ENCODE data around the gene NPBWR2.
"Not testable (repeated sequence)": the region's sequence is repeated elsewhere in the genome, so short reads cannot be mapped to it uniquely, and the experiment has no call there.

NPBWR2 gene

GRCh38 chr20:64103871-64104666, 3.3 kb downstream of the NPBWR2 start:
- DNase-seq = no peak

DNA sequence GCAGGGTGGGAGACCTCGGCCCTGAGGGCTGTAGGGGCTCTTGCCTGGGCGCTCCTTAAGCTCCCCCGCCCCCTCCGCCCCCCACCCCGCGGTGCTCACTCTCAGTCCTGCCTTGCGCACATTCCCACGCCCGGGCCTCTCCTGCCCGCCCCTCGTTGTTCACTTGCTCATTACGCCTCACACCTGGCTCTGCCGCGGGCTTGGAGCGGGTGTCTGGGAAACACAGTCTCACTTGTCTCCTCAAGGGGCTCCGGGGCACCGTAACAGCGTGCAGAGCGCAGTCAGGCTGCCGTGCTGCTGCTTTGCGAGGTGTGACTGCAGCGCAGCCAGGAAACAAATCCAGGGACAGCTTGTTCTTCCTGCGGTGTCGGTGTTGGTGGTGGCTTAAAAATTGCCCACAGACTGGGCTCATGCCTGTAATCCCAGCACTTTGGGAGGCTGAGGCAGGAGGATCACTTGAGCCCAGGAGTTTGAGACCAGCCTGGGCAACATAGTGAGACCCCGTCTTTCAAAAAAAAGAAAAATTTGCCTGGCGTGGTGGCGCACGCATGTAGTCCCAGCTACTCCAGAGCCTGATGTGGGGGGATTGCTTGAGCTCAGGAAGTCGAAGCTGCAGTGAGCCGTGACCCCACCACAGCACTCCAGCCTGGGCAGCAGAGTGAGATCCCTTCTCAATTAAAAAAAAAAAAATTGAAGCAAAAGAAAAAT, 4.6 kb downstream of the NPBWR2 start:
- no peak for DNase-seq

DNA sequence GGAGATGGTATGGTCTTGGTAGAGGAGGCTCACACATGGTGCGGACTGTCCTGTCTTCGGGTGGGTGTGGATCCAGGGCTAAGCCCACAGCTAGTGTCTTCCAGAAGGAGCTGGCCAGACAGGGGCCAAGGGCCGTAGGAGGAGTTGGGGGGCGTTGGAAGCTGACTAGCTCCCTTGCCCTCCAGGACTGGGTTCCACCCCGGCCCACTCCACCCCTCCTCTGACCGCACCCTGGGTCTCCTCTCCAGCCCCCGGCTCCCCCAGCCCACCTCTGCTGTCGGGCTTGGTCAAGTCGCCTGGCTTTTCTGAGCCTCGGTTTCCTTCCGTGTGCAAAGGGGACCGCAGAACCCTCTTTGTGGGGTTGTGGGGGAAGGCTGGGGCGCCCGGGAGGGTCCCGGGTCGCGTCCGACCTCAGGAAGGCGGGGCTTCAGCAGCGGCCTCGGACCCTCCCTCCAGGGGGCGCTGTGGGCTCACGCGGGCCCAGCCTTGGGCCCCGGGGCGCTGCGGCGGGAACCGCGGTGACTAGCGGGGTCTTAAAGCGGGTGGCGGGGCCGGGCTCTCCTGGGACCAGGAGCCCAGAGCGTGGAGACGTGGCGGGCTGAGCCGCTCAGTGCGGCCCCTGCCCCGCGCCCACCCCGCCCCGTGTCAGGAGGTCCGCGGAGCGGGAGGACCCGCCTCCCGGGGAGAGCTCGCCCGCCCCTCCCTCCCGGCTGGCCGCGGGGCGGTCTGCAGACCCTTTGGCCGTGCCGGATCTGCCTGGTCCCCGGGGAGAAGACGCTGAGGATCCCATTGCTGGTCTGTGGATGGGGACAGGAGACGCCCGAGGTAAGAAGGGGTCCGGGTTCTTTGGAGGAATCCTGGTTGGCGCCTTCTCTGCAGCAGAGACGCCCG, 5.4 kb downstream of the NPBWR2 start:
- peak; percentile 57 for DNase-seq

DNA sequence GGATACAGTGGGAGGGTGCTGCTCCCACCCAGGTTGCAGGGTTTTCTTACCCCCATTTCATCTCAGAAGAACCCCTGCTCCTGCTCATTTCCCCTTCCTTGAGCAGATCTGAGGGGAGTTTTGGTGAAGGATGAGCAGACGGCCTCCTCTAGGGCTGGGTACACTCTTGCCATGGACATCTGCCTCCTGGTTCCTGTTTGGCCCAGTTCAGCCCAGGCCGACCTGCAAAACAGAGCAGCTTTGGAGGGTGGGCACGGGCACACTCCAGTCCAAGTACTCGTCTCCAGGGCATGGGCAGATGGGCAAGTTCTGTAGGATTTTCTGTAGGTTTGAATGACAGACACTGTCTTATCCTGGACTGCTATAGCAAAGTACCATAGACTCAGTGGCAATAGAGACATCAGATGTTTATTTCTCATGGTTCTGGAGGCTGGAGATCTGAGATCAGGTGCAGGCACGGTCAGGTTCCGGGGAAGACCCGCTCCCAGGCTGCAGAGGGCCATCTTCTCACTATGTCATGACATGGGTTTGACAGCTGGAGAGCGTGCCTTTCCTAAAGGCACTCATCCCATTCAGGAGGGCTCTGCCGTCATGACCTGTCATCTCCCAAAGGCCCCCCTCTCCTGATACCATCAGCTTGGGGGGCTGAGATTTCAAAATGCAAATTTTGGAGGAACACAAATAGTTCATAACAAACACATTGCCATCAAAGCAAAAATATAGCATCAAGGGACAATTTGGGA, 6.2 kb downstream of the NPBWR2 start:
- DNase-seq = no peak

DNA sequence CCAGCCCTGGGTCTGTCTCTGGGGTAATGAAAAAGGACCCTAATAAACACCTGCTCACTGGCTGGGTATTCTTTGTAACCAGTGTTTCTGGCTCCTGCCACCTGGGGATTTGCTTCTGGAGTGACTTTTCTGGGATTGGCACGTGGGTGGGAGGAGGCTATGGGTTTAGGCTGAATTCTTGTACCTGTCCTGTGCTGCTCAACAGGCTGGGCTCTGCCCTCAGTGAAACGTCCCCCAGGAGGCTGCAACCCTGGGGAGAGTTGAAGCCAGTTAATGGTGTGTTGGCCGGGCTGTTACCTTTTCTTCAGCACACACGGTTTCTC, 6.8 kb downstream of the NPBWR2 start:
- peak; percentile 1 for DNase-seq

- peak; percentile 1 for DNase-seq
These were observed 7.3 kb downstream of the NPBWR2 start for GRCh38 chr20:64099880-64100565.

DNA sequence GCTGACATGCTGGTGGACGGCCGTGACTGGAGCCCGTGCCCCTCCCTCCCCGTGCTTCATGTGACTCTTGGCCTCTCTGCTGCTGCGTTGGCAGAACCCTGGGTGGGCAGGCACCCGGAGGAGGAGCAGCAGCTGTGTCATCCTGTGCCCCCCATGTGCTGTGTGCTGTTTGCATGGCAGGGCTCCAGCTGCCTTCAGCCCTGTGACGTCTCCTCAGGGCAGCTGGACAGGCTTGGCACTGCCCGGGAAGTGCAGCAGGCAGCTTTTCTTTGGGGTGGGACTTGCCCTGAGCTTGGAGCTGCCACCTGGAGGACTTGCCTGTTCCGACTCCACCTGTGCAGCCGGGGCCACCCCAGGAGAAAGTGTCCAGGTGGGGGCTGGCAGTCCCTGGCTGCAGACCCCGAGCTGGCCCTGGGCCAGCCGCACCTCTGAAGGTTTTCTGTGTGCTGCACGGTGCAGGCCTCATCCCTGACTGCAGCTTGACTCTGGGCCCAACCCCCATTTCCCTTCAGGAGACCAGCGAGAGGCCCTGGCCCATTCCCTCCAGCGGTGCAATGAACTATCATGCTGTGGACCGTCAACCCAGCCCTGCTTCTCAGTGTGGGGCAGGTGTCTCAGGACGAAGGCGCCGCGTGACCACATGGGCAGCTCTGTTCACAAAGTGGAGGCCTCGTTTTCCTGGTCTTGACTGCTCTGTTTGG, 8.1 kb downstream of the NPBWR2 start:
- DNase-seq = peak; percentile 8

- peak; percentile 2 for DNase-seq
These were observed 8.8 kb downstream of the NPBWR2 start for GRCh38 chr20:64098471-64099013.

GRCh38 chr20:64096535-64096934, 10.8 kb downstream of the NPBWR2 start:
- no peak for DNase-seq

DNA sequence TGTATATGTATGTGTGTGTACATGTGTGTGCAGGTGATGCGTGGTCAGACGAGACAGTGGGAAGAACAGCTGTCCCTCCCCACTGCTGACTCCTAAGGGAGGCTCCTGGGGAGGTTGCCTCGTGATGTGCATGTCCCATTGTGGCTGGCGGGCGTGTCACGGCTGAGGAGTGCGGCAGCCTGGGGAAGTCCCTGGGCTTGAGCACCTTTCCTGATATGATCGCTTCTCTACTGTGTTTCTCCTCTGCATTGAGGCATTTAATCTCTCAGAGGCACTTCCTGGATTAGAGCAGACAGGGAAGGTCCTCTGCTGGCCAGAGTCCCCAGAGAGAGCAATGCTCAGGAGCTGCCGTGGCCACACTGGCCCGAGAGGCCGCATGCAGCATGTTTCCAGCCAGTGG, 11.4 kb downstream of the NPBWR2 start:
- DNase-seq = no peak

DNA sequence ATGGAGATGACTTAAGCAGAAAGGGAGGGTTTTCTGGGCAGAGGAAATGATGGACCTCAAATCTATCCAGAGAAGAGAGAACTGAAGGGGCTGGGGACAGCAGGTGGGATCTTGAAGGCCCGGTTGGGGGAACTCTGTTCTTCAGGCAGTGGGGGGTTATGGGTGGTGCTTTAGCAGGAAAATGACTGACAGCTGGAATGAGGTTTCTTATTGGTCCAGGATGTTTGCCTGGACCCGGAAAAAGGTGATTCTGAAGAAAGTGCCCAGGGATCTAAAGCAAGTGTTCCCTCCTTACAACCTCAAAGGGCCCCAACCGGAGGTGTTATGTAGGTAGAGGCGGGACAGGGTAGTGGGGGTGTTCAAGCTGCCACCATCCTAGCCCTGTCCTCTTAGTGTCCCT, 11.9 kb downstream of the NPBWR2 start:
- no peak for DNase-seq

DNA sequence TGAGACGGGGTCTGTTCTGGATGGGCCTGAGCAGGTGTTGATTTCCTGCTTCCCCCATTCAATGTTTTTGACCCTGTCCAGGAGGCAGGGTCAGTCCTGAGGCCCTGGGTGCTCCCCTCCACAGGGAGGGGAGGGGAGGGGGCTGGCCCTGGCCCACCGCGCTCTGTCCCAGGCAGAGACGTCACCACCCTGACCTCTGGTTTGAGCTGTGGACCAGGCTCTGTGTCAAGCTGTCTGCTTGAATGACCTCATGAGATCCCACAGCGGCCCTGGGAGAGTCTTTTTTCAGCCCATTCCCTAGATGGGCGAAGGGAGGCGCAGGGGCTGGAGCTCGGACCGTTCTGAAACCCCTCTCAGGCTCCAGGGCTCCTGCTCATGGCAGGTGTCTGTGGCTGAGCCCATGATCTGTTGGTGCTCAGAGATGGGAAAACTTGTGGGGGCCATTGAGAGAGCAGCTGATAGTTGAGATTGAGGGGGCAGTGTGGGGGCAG, 14.3 kb downstream of the NPBWR2 start:
- DNase-seq = peak; percentile 25

GRCh38 chr20:64092258-64093012, 14.9 kb downstream of the NPBWR2 start:
- peak; percentile 19 for DNase-seq

- no peak for DNase-seq
These were observed 15.6 kb downstream of the NPBWR2 start for GRCh38 chr20:64091770-64092169.

DNA sequence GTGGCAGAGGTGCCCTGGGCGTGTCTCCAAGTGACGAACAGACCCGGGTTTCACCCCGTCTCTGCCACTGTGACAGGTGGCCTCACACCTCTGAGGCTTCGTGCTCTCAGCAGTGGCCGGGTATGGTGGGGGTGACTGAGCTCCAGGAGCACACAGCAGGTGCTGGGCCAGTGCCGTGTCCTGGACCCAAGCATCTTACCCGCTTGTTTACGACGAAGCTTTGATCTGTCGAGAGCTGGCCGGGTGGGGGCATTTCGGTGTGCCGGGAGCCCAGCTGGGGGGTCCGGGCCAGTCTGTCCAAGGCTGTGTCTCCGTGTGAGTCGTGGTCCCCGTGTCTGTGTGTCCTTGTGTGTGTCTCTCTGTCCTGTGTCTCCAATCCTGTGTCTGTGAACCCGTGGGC, 16.0 kb downstream of the NPBWR2 start:
- no peak for DNase-seq

- DNase-seq = no peak
These were observed 17.2 kb downstream of the NPBWR2 start for GRCh38 chr20:64090165-64090564.

- DNase-seq = not testable (repeated sequence)
These were observed 18.8 kb downstream of the NPBWR2 start for GRCh38 chr20:64088586-64088985.

- not testable (repeated sequence) for DNase-seq
These were observed 20.0 kb downstream of the NPBWR2 start for GRCh38 chr20:64087226-64087825.

GRCh38 chr20:64086801-64087200, 20.6 kb downstream of the NPBWR2 start:
- no peak for DNase-seq

Measured in right kidney (tissue), 1 donor.